ENCODE data around the gene CBX2.

Gene CBX2

GRCh38 chr17:79777894-79778503 is at the start of gene CBX2:
CBX2 (plus strand) TSS chr17:79778148; CDS start chr17:79778236, 88 bp downstream.
- Histone ChIP-seq H3K36me3 (ENCODE audit: insufficient read depth, low read length) (peaks cover 36% of the 10 kb centered on the region), H2AFZ (ENCODE audit: low read depth, low read length) (peak within 1 kb of the TSS; percentile 78), H3K27me3 (ENCODE audit: insufficient read depth, low read length) (no peaks in the 10 kb centered on the region), H3K9me3 (ENCODE audit: low read length) (no peaks in the 10 kb centered on the region), H3K4me3 (ENCODE audit: low read length) (peak within 1 kb of the TSS; percentile 59), H3K4me1 (ENCODE audit: insufficient read depth, low read length) (peaks cover 35% of the 10 kb centered on the region)

- Histone ChIP-seq H3K9me3 (ENCODE audit: low read length) (no peaks in the 10 kb centered on the region), H3K4me1 (ENCODE audit: insufficient read depth, low read length) (peaks cover 4% of the 10 kb centered on the region), H3K36me3 (ENCODE audit: insufficient read depth, low read length) (no peaks in the 10 kb centered on the region), H3K27me3 (ENCODE audit: insufficient read depth, low read length) (no peaks in the 10 kb centered on the region), H3K4me3 (ENCODE audit: low read length) (peak overlapping the region; percentile 54), H2AFZ (ENCODE audit: low read depth, low read length) (peak overlapping the region; percentile 91)
These were observed 49.6 kb upstream of the CBX2 start for GRCh38 chr17:79728169-79728907.

- Histone ChIP-seq H3K9me3 (ENCODE audit: low read length) (no peaks in the 10 kb centered on the region), H3K36me3 (ENCODE audit: insufficient read depth, low read length) (no peaks in the 10 kb centered on the region), H3K4me1 (ENCODE audit: insufficient read depth, low read length) (peaks cover 3% of the 10 kb centered on the region), H2AFZ (ENCODE audit: low read depth, low read length) (peak overlapping the region; percentile 91), H3K4me3 (ENCODE audit: low read length) (peak overlapping the region; percentile 54), H3K27me3 (ENCODE audit: insufficient read depth, low read length) (no peaks in the 10 kb centered on the region)
These were observed 49.0 kb upstream of the CBX2 start for GRCh38 chr17:79728908-79729471.

- Histone ChIP-seq H3K9me3 (ENCODE audit: low read length) (no peaks in the 10 kb centered on the region), H2AFZ (ENCODE audit: low read depth, low read length) (no peak overlapping the region), H3K4me3 (ENCODE audit: low read length) (no peak overlapping the region), H3K36me3 (ENCODE audit: insufficient read depth, low read length) (no peaks in the 10 kb centered on the region), H3K27me3 (ENCODE audit: insufficient read depth, low read length) (no peaks in the 10 kb centered on the region), H3K4me1 (ENCODE audit: insufficient read depth, low read length) (peaks cover 3% of the 10 kb centered on the region)
These were observed 48.2 kb upstream of the CBX2 start for GRCh38 chr17:79729761-79730160.

- Histone ChIP-seq H2AFZ (ENCODE audit: low read depth, low read length) (no peak overlapping the region), H3K4me3 (ENCODE audit: low read length) (no peak overlapping the region), H3K36me3 (ENCODE audit: insufficient read depth, low read length) (no peaks in the 10 kb centered on the region), H3K4me1 (ENCODE audit: insufficient read depth, low read length) (peaks cover 3% of the 10 kb centered on the region), H3K9me3 (ENCODE audit: low read length) (peaks cover 3% of the 10 kb centered on the region), H3K27me3 (ENCODE audit: insufficient read depth, low read length) (no peaks in the 10 kb centered on the region)
These were observed 47.5 kb upstream of the CBX2 start for GRCh38 chr17:79730437-79730768.

- H3K4me3 ChIP-seq (ENCODE audit: low read length), result no peak within 1 kb of the TSS
- H3K4me1 ChIP-seq (ENCODE audit: insufficient read depth, low read length), result peaks cover 3% of the 10 kb centered on the region
- no peaks in the 10 kb centered on the region for H3K36me3 ChIP-seq (ENCODE audit: insufficient read depth, low read length)
These were observed 47.0 kb upstream of the CBX2 start, which contains the start of gene ENPP7 for GRCh38 chr17:79730769-79731483. ENPP7 (plus strand) TSS chr17:79730943; CDS start chr17:79731140, 197 bp downstream.

GRCh38 chr17:79732254-79732653 is 45.7 kb upstream of the CBX2 start:
- no peak overlapping the region for H2AFZ ChIP-seq (ENCODE audit: low read depth, low read length)
- H3K9me3 ChIP-seq (ENCODE audit: low read length), result peaks cover 3% of the 10 kb centered on the region
- H3K36me3 ChIP-seq (ENCODE audit: insufficient read depth, low read length), result no peaks in the 10 kb centered on the region
- no peak overlapping the region for H3K4me3 ChIP-seq (ENCODE audit: low read length)
- peaks cover 3% of the 10 kb centered on the region for H3K4me1 ChIP-seq (ENCODE audit: insufficient read depth, low read length)
- H3K27me3 ChIP-seq (ENCODE audit: insufficient read depth, low read length), result no peaks in the 10 kb centered on the region

More at GRCh38 chr17:79730769-79731483, 47.0 kb upstream of the CBX2 start, which contains the start of gene ENPP7:
- Histone ChIP-seq H2AFZ (ENCODE audit: low read depth, low read length) (no peak within 1 kb of the TSS), H3K9me3 (ENCODE audit: low read length) (peaks cover 3% of the 10 kb centered on the region), H3K27me3 (ENCODE audit: insufficient read depth, low read length) (no peaks in the 10 kb centered on the region)

GRCh38 chr17:79732804-79733691 is 44.9 kb upstream of the CBX2 start:
- peaks cover 3% of the 10 kb centered on the region for H3K9me3 ChIP-seq (ENCODE audit: low read length)
- H2AFZ ChIP-seq (ENCODE audit: low read depth, low read length), result no peak overlapping the region
- H3K27me3 ChIP-seq (ENCODE audit: insufficient read depth, low read length), result no peaks in the 10 kb centered on the region
- H3K36me3 ChIP-seq (ENCODE audit: insufficient read depth, low read length), result no peaks in the 10 kb centered on the region
- no peak overlapping the region for H3K4me3 ChIP-seq (ENCODE audit: low read length)
- H3K4me1 ChIP-seq (ENCODE audit: insufficient read depth, low read length), result peaks cover 7% of the 10 kb centered on the region

- Histone ChIP-seq H2AFZ (ENCODE audit: low read depth, low read length) (no peak overlapping the region), H3K4me1 (ENCODE audit: insufficient read depth, low read length) (peaks cover 7% of the 10 kb centered on the region), H3K4me3 (ENCODE audit: low read length) (no peak overlapping the region), H3K36me3 (ENCODE audit: insufficient read depth, low read length) (no peaks in the 10 kb centered on the region), H3K27me3 (ENCODE audit: insufficient read depth, low read length) (no peaks in the 10 kb centered on the region), H3K9me3 (ENCODE audit: low read length) (peaks cover 3% of the 10 kb centered on the region)
These were observed 44.3 kb upstream of the CBX2 start for GRCh38 chr17:79733692-79734070.

GRCh38 chr17:79735096-79735495 is 42.9 kb upstream of the CBX2 start:
- H3K27me3 ChIP-seq (ENCODE audit: insufficient read depth, low read length), result no peaks in the 10 kb centered on the region
- H3K9me3 ChIP-seq (ENCODE audit: low read length), result peaks cover 3% of the 10 kb centered on the region
- H3K4me1 ChIP-seq (ENCODE audit: insufficient read depth, low read length), result peaks cover 7% of the 10 kb centered on the region
- no peaks in the 10 kb centered on the region for H3K36me3 ChIP-seq (ENCODE audit: insufficient read depth, low read length)
- no peak overlapping the region for H3K4me3 ChIP-seq (ENCODE audit: low read length)
- no peak overlapping the region for H2AFZ ChIP-seq (ENCODE audit: low read depth, low read length)

GRCh38 chr17:79737046-79737921 is 40.7 kb upstream of the CBX2 start:
- Histone ChIP-seq H3K27me3 (ENCODE audit: insufficient read depth, low read length) (no peaks in the 10 kb centered on the region), H3K9me3 (ENCODE audit: low read length) (peaks cover 3% of the 10 kb centered on the region), H3K4me1 (ENCODE audit: insufficient read depth, low read length) (peaks cover 19% of the 10 kb centered on the region), H3K4me3 (ENCODE audit: low read length) (no peak overlapping the region), H3K36me3 (ENCODE audit: insufficient read depth, low read length) (no peaks in the 10 kb centered on the region), H2AFZ (ENCODE audit: low read depth, low read length) (no peak overlapping the region)
